ENCODE measurements around the gene SASH1. TPM values are rescaled to one million over a fixed set of nuclear protein-coding genes. Genes with fewer than 3 reads are reported as not detected.

The SASH1 gene
- total and polyA plus RNA-seq, 9 of the 15 experiments (the other 6 are each of a cell fraction or from before 2014, with no cell fraction given), result 0.35 to 3.5 (median 1.6) TPM

DNA sequence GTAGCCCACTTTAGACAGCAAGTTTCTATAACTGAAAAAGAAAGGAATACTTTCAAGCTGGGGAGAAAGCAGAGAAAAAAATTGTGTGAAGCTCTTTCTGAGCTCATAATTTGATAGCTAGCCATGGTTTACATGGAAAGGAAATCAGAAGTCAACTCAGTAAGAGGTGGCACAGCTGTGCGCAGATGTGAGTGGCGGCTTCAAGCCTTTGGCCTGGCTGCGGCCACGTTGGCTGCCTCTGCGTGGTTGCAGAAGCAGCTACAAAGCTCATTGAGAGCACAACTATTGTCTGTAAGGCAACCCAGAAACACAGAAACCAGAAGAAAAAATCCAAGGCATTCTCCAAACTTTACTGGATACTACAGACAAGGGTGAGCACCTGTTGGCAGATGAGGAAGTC is 136.9 kb downstream of the SASH1 start (continued):
- TF ChIP-seq, protein P1, sequence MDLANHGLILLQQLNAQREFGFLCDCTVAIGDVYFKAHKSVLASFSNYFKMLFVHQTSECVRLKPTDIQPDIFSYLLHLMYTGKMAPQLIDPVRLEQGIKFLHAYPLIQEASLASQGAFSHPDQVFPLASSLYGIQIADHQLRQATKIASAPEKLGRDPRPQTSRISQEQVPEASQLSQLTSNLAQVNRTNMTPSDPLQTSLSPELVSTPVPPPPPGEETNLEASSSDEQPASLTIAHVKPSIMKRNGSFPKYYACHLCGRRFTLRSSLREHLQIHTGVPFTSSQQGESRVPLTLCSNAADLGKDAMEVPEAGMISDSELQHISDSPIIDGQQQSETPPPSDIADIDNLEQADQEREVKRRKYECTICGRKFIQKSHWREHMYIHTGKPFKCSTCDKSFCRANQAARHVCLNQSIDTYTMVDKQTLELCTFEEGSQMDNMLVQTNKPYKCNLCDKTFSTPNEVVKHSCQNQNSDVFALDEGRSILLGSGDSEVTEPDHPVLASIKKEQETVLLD (IDR thresholded peaks at IDR 0.05), result no peak
- TF ChIP-seq PHF21A (IDR thresholded peaks at IDR 0.05; ENCODE audit: borderline replicate concordance, low read depth), result no peak

DNA sequence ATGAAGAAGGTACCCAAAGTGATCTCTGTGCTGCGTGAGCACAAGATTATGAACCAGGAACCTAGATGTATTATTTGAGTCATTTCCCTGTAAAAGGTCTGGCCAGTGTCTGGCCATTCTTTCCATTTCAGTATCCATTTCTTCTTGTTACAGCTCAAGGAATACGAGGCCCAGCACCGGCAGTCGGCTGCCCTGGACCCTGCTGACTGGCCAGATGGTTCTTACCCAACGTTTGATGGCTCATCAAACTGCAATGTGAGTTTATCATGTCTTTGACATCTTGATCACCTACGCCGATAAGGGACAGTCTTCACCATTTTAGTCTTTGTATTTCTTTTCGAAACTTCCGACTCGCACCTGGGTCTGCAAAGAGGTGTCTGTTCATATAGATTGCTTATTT is 144.8 kb downstream of the SASH1 start:
- Histone ChIP-seq H3K4me2 (ENCODE audit: insufficient read depth, low read length) (no peak overlapping the region), H3K4me1 (replicated peaks in 1 of 2; ENCODE audit: control insufficient read depth in 2 of 2, insufficient read depth in 2 of 2, low read length in 2 of 2) (no peaks in the 10 kb centered on the region), H3K9me1 (ENCODE audit: control insufficient read depth, insufficient read depth, low read length) (no peaks in the 10 kb centered on the region), H3K27me3 (ENCODE audit: control insufficient read depth in 2 of 2, insufficient read depth in 2 of 2, low read length in 2 of 2) (peaks cover 11 to 12% of the 10 kb centered on the region in 2 experiments; a peak in 4 of 5 replicates), H4K20me1 (replicated peaks; ENCODE audit: control insufficient read depth, insufficient read depth, low read length) (no peaks in the 10 kb centered on the region), H3K4me3 (no peak overlapping the region), H2AFZ (ENCODE audit: low read depth, low read length) (no peak overlapping the region), H3K36me3 (ENCODE audit: control insufficient read depth, insufficient read depth, low read length) (no peaks in the 10 kb centered on the region), H3K9me3 (replicated peaks; ENCODE audit: control insufficient read depth, insufficient read depth, low read depth, low read length) (no peaks in the 10 kb centered on the region), H3K79me2 (ENCODE audit: control insufficient read depth, insufficient read depth, low read length) (no peaks in the 10 kb centered on the region), H3K27ac (ENCODE audit: extremely low read depth, low read depth, low read length) (no peak overlapping the region), H3K9ac (ENCODE audit: insufficient read depth in 1 of 2, low read depth in 2 of 2, low read length in 2 of 2) (no peak overlapping the region)
- POLR2A ChIA-PET, result no interaction called here
- intact Hi-C loops (cut with micrococcal nuclease) (no loop called here), in situ Hi-C loops (cut with MboI) (no loop called here)
- FAIRE-seq, result no peak
- WGBS (ENCODE audit: insufficient coverage, low coverage, missing lambda C conversion rate), result 2% methylated on average over 10 of the region's 10 CpGs
- CTCF ChIA-PET (ENCODE audit: low intra/inter-chr PET ratio), result no interaction called here
- BruUV-seq (replicated peaks), result no TSS peak
- TF ChIP-seq ZEB2 (IDR thresholded peaks at IDR 0.05), result no peak
- no peak for TF ChIP-seq ATF1 (CRISPR knock-in tag; IDR thresholded peaks at IDR 0.05)
- TF ChIP-seq ATF1 (tag; IDR thresholded peaks at IDR 0.05), result no peak
- no peak for DNase-seq (ENCODE audit: extremely low read depth in 1 of 4, low spot score in 3 of 4)
- no peak for ATAC-seq
